NCI-H226 (cell line): ENCODE results near the gene NCOR1.
"Not testable (repeated sequence)": the region's sequence is repeated elsewhere in the genome, so short reads cannot be mapped to it uniquely, and the experiment has no call there.

Experiments used
- DNase-seq: peaks from one replicate; pipeline ENCODE4 v3.0.0-alpha.2; 2015

NCOR1 gene

GRCh38 chr17:16215273-16215964 is at the start of gene NCOR1:
Gene NCOR1 (minus strand): TSS chr17:16215534. CDS start chr17:16194569, 20,965 bp downstream.
- DNase-seq = peak; percentile 91

- DNase-seq = no peak
These were observed 46.9 kb upstream of the NCOR1 start for GRCh38 chr17:16262201-16262600.

- no peak for DNase-seq
These were observed 45.7 kb upstream of the NCOR1 start for GRCh38 chr17:16261049-16261448.

- DNase-seq = no peak
These were observed 44.6 kb upstream of the NCOR1 start for GRCh38 chr17:16259926-16260325.

GRCh38 chr17:16258901-16259300 is 43.6 kb upstream of the NCOR1 start:
- DNase-seq = no peak

- DNase-seq = no peak
These were observed 40.2 kb upstream of the NCOR1 start for GRCh38 chr17:16255481-16255921.

GRCh38 chr17:16254773-16255400 is 39.6 kb upstream of the NCOR1 start:
- DNase-seq = no peak

GRCh38 chr17:16251556-16251955 is 36.2 kb upstream of the NCOR1 start:
- DNase-seq = no peak

GRCh38 chr17:16251043-16251442 is 35.7 kb upstream of the NCOR1 start:
- no peak for DNase-seq

GRCh38 chr17:16250635-16251034 is 35.3 kb upstream of the NCOR1 start:
- no peak for DNase-seq

- DNase-seq = no peak
These were observed 32.3 kb upstream of the NCOR1 start for GRCh38 chr17:16247586-16247984.

- no peak for DNase-seq
These were observed 28.6 kb upstream of the NCOR1 start for GRCh38 chr17:16243801-16244567.

- DNase-seq = no peak
These were observed 28.1 kb upstream of the NCOR1 start for GRCh38 chr17:16243385-16243784.

GRCh38 chr17:16241906-16242399 is 26.6 kb upstream of the NCOR1 start:
- no peak for DNase-seq

- no peak for DNase-seq
These were observed 24.6 kb upstream of the NCOR1 start for GRCh38 chr17:16239931-16240330.

GRCh38 chr17:16232391-16232790 is 17.1 kb upstream of the NCOR1 start:
- no peak for DNase-seq

GRCh38 chr17:16229912-16230561 is 14.7 kb upstream of the NCOR1 start:
- DNase-seq = not testable (repeated sequence)

- no peak for DNase-seq
These were observed 7.1 kb upstream of the NCOR1 start for GRCh38 chr17:16222406-16222805.

GRCh38 chr17:16217002-16217635 is 1.8 kb upstream of the NCOR1 start, which contains the start of gene PIGL:
Gene PIGL (plus strand): TSS chr17:16217210. CDS start chr17:16217227, 17 bp downstream.
- peak; percentile 83 for DNase-seq

- not testable (repeated sequence) for DNase-seq
These were observed 1.1 kb upstream of the NCOR1 start for GRCh38 chr17:16216341-16217001.

GRCh38 chr17:16215965-16216316 is 607 bp upstream of the NCOR1 start:
- peak; percentile 15 for DNase-seq

GRCh38 chr17:16215002-16215272 is 397 bp downstream of the NCOR1 start:
- DNase-seq = no peak
